ENCODE data around the gene LRRK2. TPM values are rescaled to one million over a fixed set of nuclear protein-coding genes. Genes with fewer than 3 reads are reported as not detected.

LRRK2 gene
- not detected in 2 replicates for total RNA-seq (2014; rRNA removed; shearing (Covaris generic))

- in situ Hi-C loops (cut with HindIII; ENCODE audit: low sequenced_read_pairs): no loop called here
- DNase-seq (ENCODE audit: low spot score): peak; percentile 59
Observed at GRCh38 chr12:40224439-40225291, at the start of gene LRRK2. LRRK2 (plus strand) TSS chr12:40224997; CDS start chr12:40225132, 135 bp downstream.

GRCh38 chr12:40175045-40175444, 49.8 kb upstream of the LRRK2 start:
- in situ Hi-C loops (cut with HindIII; ENCODE audit: low sequenced_read_pairs): no loop called here

GRCh38 chr12:40175489-40175888, 49.3 kb upstream of the LRRK2 start:
- in situ Hi-C loops (cut with HindIII; ENCODE audit: low sequenced_read_pairs): no loop called here
- DNase-seq (ENCODE audit: low spot score): no peak

More at GRCh38 chr12:40175045-40175444, 49.8 kb upstream of the LRRK2 start:
- DNase-seq (ENCODE audit: low spot score): no peak

GRCh38 chr12:40178701-40179100, 46.1 kb upstream of the LRRK2 start:
- in situ Hi-C loops (cut with HindIII; ENCODE audit: low sequenced_read_pairs): no loop called here
- DNase-seq (ENCODE audit: low spot score): no peak

GRCh38 chr12:40181490-40181889, 43.3 kb upstream of the LRRK2 start:
- in situ Hi-C loops (cut with HindIII; ENCODE audit: low sequenced_read_pairs): no loop called here
- DNase-seq (ENCODE audit: low spot score): no peak

GRCh38 chr12:40183715-40184114, 41.1 kb upstream of the LRRK2 start:
- DNase-seq (ENCODE audit: low spot score): no peak
- in situ Hi-C loops (cut with HindIII; ENCODE audit: low sequenced_read_pairs): no loop called here

GRCh38 chr12:40184493-40185302, 40.1 kb upstream of the LRRK2 start:
- in situ Hi-C loops (cut with HindIII; ENCODE audit: low sequenced_read_pairs): no loop called here
- no peak for DNase-seq (ENCODE audit: low spot score)

- no peak for DNase-seq (ENCODE audit: low spot score)
- in situ Hi-C loops (cut with HindIII; ENCODE audit: low sequenced_read_pairs): no loop called here
Observed at GRCh38 chr12:40185303-40185693, 39.5 kb upstream of the LRRK2 start.

- in situ Hi-C loops (cut with HindIII; ENCODE audit: low sequenced_read_pairs): no loop called here
- DNase-seq (ENCODE audit: low spot score): no peak
Observed at GRCh38 chr12:40188558-40189320, 36.1 kb upstream of the LRRK2 start.

- DNase-seq (ENCODE audit: low spot score): no peak
- in situ Hi-C loops (cut with HindIII; ENCODE audit: low sequenced_read_pairs): no loop called here
Observed at GRCh38 chr12:40192704-40193255, 32.0 kb upstream of the LRRK2 start.

GRCh38 chr12:40194846-40195245, 30.0 kb upstream of the LRRK2 start:
- DNase-seq (ENCODE audit: low spot score): no peak
- in situ Hi-C loops (cut with HindIII; ENCODE audit: low sequenced_read_pairs): no loop called here

- in situ Hi-C loops (cut with HindIII; ENCODE audit: low sequenced_read_pairs): no loop called here
- no peak for DNase-seq (ENCODE audit: low spot score)
Observed at GRCh38 chr12:40197590-40197989, 27.2 kb upstream of the LRRK2 start.

- no peak for DNase-seq (ENCODE audit: low spot score)
- in situ Hi-C loops (cut with HindIII; ENCODE audit: low sequenced_read_pairs): no loop called here
Observed at GRCh38 chr12:40198601-40199000, 26.2 kb upstream of the LRRK2 start.

- in situ Hi-C loops (cut with HindIII; ENCODE audit: low sequenced_read_pairs): no loop called here
- no peak for DNase-seq (ENCODE audit: low spot score)
Observed at GRCh38 chr12:40202095-40203059, 22.4 kb upstream of the LRRK2 start.

GRCh38 chr12:40203060-40203430, 21.8 kb upstream of the LRRK2 start:
- in situ Hi-C loops (cut with HindIII; ENCODE audit: low sequenced_read_pairs): no loop called here
- no peak for DNase-seq (ENCODE audit: low spot score)

GRCh38 chr12:40204337-40204736, 20.5 kb upstream of the LRRK2 start:
- in situ Hi-C loops (cut with HindIII; ENCODE audit: low sequenced_read_pairs): no loop called here
- no peak for DNase-seq (ENCODE audit: low spot score)

- in situ Hi-C loops (cut with HindIII; ENCODE audit: low sequenced_read_pairs): no loop called here
- no peak for DNase-seq (ENCODE audit: low spot score)
Observed at GRCh38 chr12:40207551-40207950, 17.2 kb upstream of the LRRK2 start.

GRCh38 chr12:40208707-40209446, 15.9 kb upstream of the LRRK2 start:
- in situ Hi-C loops (cut with HindIII; ENCODE audit: low sequenced_read_pairs): no loop called here
- no peak for DNase-seq (ENCODE audit: low spot score)
